GM18499 (cell line): ENCODE measurements around the gene DDT.
"Not testable (repeated sequence)": the region's sequence is repeated elsewhere in the genome, so short reads cannot be mapped to it uniquely, and the experiment has no call there.

ENCODE experiments used
- ATAC-seq: cut with Tn5 transposase; IDR thresholded peaks from one replicate; pipeline ENCODE4 v1.9.1; 2021; ENCODE audit warnings: moderate number of reproducible peaks; ENCODE audit not compliant: insufficient read depth, unreplicated experiment

The DDT gene

GRCh38 chr22:23974345-23974744, at the start of gene DDT:
TSS of gene DDT (minus strand) at chr22:23974441. CDS start at chr22:23974414, 27 bp downstream.
- not testable (repeated sequence) for ATAC-seq

- ATAC-seq = no peak
Observed at GRCh38 chr22:24023204-24023789, 49.1 kb upstream of the DDT start.

- no peak for ATAC-seq
Observed at GRCh38 chr22:24021304-24021703, 47.1 kb upstream of the DDT start.

GRCh38 chr22:24016156-24016555, 41.9 kb upstream of the DDT start:
- ATAC-seq = no peak

- no peak for ATAC-seq
Observed at GRCh38 chr22:24011735-24012068, 37.5 kb upstream of the DDT start.

- ATAC-seq = no peak
Observed at GRCh38 chr22:24010018-24010391, 35.8 kb upstream of the DDT start.

GRCh38 chr22:24009227-24010017, 35.2 kb upstream of the DDT start:
- ATAC-seq = no peak

- no peak for ATAC-seq
Observed at GRCh38 chr22:24008381-24009226, 34.4 kb upstream of the DDT start.

- ATAC-seq = no peak
Observed at GRCh38 chr22:24008022-24008283, 33.7 kb upstream of the DDT start.

- ATAC-seq = no peak
Observed at GRCh38 chr22:24007253-24008021, 33.2 kb upstream of the DDT start.

GRCh38 chr22:24006914-24007214, 32.6 kb upstream of the DDT start:
- ATAC-seq = no peak

GRCh38 chr22:24006207-24006913, 32.1 kb upstream of the DDT start:
- no peak for ATAC-seq

GRCh38 chr22:24005201-24005600, 31.0 kb upstream of the DDT start, which contains the start of gene GSTT4:
TSS of gene GSTT4 (minus strand) at chr22:24005453. CDS start at chr22:24005356, 97 bp downstream.
- ATAC-seq = no peak

GRCh38 chr22:24003887-24004286, 29.6 kb upstream of the DDT start:
- ATAC-seq = no peak

- no peak for ATAC-seq
Observed at GRCh38 chr22:24002851-24003250, 28.6 kb upstream of the DDT start.

GRCh38 chr22:24002272-24002671, 28.0 kb upstream of the DDT start:
- ATAC-seq = no peak

GRCh38 chr22:24001314-24001713, 27.1 kb upstream of the DDT start:
- ATAC-seq = no peak

GRCh38 chr22:23999779-24000178, 25.5 kb upstream of the DDT start:
- not testable (repeated sequence) for ATAC-seq

- no peak for ATAC-seq
Observed at GRCh38 chr22:23997092-23997491, 22.9 kb upstream of the DDT start.

GRCh38 chr22:23993581-23994177, 19.4 kb upstream of the DDT start:
- not testable (repeated sequence) for ATAC-seq
